HepG2 (cell line): ENCODE data around the gene FAM76A. TPM values are rescaled to one million over a fixed set of nuclear protein-coding genes. Genes with fewer than 3 reads are reported as not detected.

Source experiments
- AGO1 ChIP-seq: fragments of 200-400 bp; formaldehyde crosslinking; IDR thresholded peaks from 2 replicates; pipeline ENCODE4 v1.6.1; 2017; ENCODE audit warnings: mild to moderate bottlenecking, low read depth, low read length, moderate library complexity; ENCODE audit not compliant: poor library complexity, severe bottlenecking
- CEBPG ChIP-seq: IDR thresholded peaks from 2 replicates; pipeline ENCODE4 v1.6.1; 2016
- CEBPZ ChIP-seq: IDR thresholded peaks from 2 replicates; pipeline ENCODE4 v1.6.1; 2012; ENCODE audit warnings: low read length, improper control_type of control experiment
- CREBL2 ChIP-seq: sonication (generic); formaldehyde crosslinking; IDR thresholded peaks from 2 replicates; pipeline ENCODE4 v1.8.1; 2023; ENCODE audit warnings: missing genetic modification reagents, mild to moderate bottlenecking, borderline replicate concordance
- FOXM1 ChIP-seq: sonication (generic); formaldehyde crosslinking; IDR thresholded peaks from 2 replicates; pipeline ENCODE4 v1.5.0; 2020; ENCODE audit warnings: missing genetic modification reagents
- NBN ChIP-seq: fragments of 450-650 bp; conservative IDR thresholded peaks from 2 replicates; pipeline ENCODE4 v1.6.1; 2017
- NFYB ChIP-seq: sonication (generic); formaldehyde crosslinking; IDR thresholded peaks from 2 replicates; pipeline ENCODE4 v1.4.0; 2020; ENCODE audit warnings: missing genetic modification reagents
- PTBP1 ChIP-seq: fragments of 200-400 bp; formaldehyde crosslinking; IDR thresholded peaks from 2 replicates; pipeline ENCODE4 v1.6.1; 2018; ENCODE audit warnings: low read length, low read depth; ENCODE audit not compliant: poor library complexity, severe bottlenecking
- TAF1 ChIP-seq: sonication (generic); formaldehyde crosslinking; IDR thresholded peaks from 2 replicates; pipeline ENCODE4 v1.4.0; 2020; ENCODE audit warnings: missing genetic modification reagents
- U2AF1 ChIP-seq: fragments of 200-400 bp; formaldehyde crosslinking; optimal IDR thresholded peaks from 2 replicates; pipeline ENCODE3; 2017; ENCODE audit warnings: mild to moderate bottlenecking, low read depth, low read length
- ZFYVE20 ChIP-seq: sonication (generic); formaldehyde crosslinking; IDR thresholded peaks from 2 replicates; pipeline ENCODE4 v1.8.0; 2023; ENCODE audit warnings: low read depth, mild to moderate bottlenecking, moderate library complexity, missing genetic modification reagents, borderline replicate concordance
- ZNF326 ChIP-seq: sonication (generic); formaldehyde crosslinking; IDR thresholded peaks from 2 replicates; pipeline ENCODE4 v1.4.0; 2020; ENCODE audit warnings: missing genetic modification reagents, borderline replicate concordance
- ZNF331 ChIP-seq: sonication (generic); formaldehyde crosslinking; IDR thresholded peaks from 2 replicates; pipeline ENCODE4 v1.4.0; 2020; ENCODE audit warnings: missing genetic modification reagents
- ZNF605 ChIP-seq: sonication (generic); formaldehyde crosslinking; IDR thresholded peaks from 2 replicates; pipeline ENCODE4 v1.8.0; 2022; ENCODE audit warnings: mild to moderate bottlenecking, missing genetic modification reagents
- ZNF816 ChIP-seq: sonication (generic); formaldehyde crosslinking; IDR thresholded peaks from 2 replicates; pipeline ENCODE4 v1.8.0; 2022; ENCODE audit warnings: missing genetic modification reagents, mild to moderate bottlenecking, borderline replicate concordance
- ZNF879 ChIP-seq: sonication (generic); formaldehyde crosslinking; IDR thresholded peaks from 2 replicates; pipeline ENCODE4 v1.8.1; 2023; ENCODE audit warnings: missing genetic modification reagents
- ZSCAN29 ChIP-seq: sonication (generic); formaldehyde crosslinking; conservative IDR thresholded peaks from 2 replicates; pipeline ENCODE4 v1.4.0; 2020; ENCODE audit warnings: mild to moderate bottlenecking, missing genetic modification reagents
- polyA plus RNA-seq, 8 experiments: library from polyadenylated mRNA; depleted of rRNA in 3 of 8; stranded (reverse) in 7 of 8; unstranded in 1 of 8; fragments of >200 nt; fragmentation: Illumina TruSeq in 4 of 8; extraction: Trizol in 4 of 8; gene quantifications; 2 replicates each; pipeline versions ENCODE4 v1.2.1 to v1.2.3, GENCODE V29; 2011 to 2016; ENCODE audit warnings: low read depth in 4 of 8, missing spikeins in 1 of 8, mixed read lengths in 1 of 8; ENCODE audit not compliant: insufficient read depth in 1 of 8
- total RNA-seq, 5 experiments: library from RNA; depleted of rRNA; stranded (reverse); fragments of >200 nt; fragmentation: Illumina TruSeq; extraction: Trizol; gene quantifications; 2 replicates each; pipeline ENCODE4 v1.2.3, GENCODE V29; 2016; ENCODE audit warnings: low read depth in 1 of 5
- TF ChIP-seq, protein P1 (sequence below): sonication (generic); formaldehyde crosslinking; IDR thresholded peaks from 2 replicates; pipeline ENCODE4; 2020; ENCODE audit warnings: missing genetic modification reagents, mild to moderate bottlenecking, borderline replicate concordance
- TF ChIP-seq, protein P2 (sequence below): sonication (generic); formaldehyde crosslinking; IDR thresholded peaks from 2 replicates; pipeline ENCODE4 v1.4.0; 2020; ENCODE audit warnings: low read depth, mild to moderate bottlenecking, missing genetic modification reagents
- TF ChIP-seq, protein P3 (sequence below): IDR thresholded peaks from 2 replicates; pipeline ENCODE4 v1.6.1; 2012; ENCODE audit warnings: inconsistent platforms
- TF ChIP-seq, protein P4 (sequence below): sonication (generic); formaldehyde crosslinking; IDR thresholded peaks from 2 replicates; pipeline ENCODE4 v1.4.0; 2020; ENCODE audit warnings: missing genetic modification reagents; ENCODE audit errors: not compliant biosample characterization

FAM76A gene
- total and polyA plus RNA-seq, 2 of the 13 experiments (the other 11 are each of a cell fraction or from before 2014, with no cell fraction given): 4.2 to 15.7 TPM

GRCh38 chr1:27772932-27773825, 47.4 kb downstream of the FAM76A start, which contains the start of gene STX12 (continued):
- TF ChIP-seq, protein P1, sequence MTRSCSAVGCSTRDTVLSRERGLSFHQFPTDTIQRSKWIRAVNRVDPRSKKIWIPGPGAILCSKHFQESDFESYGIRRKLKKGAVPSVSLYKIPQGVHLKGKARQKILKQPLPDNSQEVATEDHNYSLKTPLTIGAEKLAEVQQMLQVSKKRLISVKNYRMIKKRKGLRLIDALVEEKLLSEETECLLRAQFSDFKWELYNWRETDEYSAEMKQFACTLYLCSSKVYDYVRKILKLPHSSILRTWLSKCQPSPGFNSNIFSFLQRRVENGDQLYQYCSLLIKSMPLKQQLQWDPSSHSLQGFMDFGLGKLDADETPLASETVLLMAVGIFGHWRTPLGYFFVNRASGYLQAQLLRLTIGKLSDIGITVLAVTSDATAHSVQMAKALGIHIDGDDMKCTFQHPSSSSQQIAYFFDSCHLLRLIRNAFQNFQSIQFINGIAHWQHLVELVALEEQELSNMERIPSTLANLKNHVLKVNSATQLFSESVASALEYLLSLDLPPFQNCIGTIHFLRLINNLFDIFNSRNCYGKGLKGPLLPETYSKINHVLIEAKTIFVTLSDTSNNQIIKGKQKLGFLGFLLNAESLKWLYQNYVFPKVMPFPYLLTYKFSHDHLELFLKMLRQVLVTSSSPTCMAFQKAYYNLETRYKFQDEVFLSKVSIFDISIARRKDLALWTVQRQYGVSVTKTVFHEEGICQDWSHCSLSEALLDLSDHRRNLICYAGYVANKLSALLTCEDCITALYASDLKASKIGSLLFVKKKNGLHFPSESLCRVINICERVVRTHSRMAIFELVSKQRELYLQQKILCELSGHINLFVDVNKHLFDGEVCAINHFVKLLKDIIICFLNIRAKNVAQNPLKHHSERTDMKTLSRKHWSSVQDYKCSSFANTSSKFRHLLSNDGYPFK (CRISPR knock-in tag): peak; percentile 70; the same call in 1 of the 2 replicates
- no peak for TF ChIP-seq ZSCAN29 (CRISPR knock-in tag)
- TF ChIP-seq ZFYVE20 (CRISPR knock-in tag): no peak
- no peak for TF ChIP-seq ZNF879
- peak; percentile 17; the same call in 1 of the 2 replicates for TF ChIP-seq NFYB (CRISPR knock-in tag)
- TF ChIP-seq TAF1 (CRISPR knock-in tag): peak; percentile 90
- peak; percentile 56; the same call in 1 of the 2 replicates for TF ChIP-seq ZNF331 (CRISPR knock-in tag)
- no peak for TF ChIP-seq ZNF816 (CRISPR knock-in tag)
- no peak for TF ChIP-seq FOXM1 (CRISPR knock-in tag)
- peak; percentile 45 for TF ChIP-seq AGO1
- TF ChIP-seq, protein P2, sequence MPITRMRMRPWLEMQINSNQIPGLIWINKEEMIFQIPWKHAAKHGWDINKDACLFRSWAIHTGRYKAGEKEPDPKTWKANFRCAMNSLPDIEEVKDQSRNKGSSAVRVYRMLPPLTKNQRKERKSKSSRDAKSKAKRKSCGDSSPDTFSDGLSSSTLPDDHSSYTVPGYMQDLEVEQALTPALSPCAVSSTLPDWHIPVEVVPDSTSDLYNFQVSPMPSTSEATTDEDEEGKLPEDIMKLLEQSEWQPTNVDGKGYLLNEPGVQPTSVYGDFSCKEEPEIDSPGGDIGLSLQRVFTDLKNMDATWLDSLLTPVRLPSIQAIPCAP (CRISPR knock-in tag): no peak
- TF ChIP-seq NBN: no peak
- no peak for TF ChIP-seq U2AF1
- no peak for TF ChIP-seq ZNF326 (CRISPR knock-in tag)
- peak; percentile 87 for TF ChIP-seq ZNF605 (CRISPR knock-in tag)
- TF ChIP-seq CREBL2 (CRISPR knock-in tag): no peak
- TF ChIP-seq PTBP1: no peak
- no peak for TF ChIP-seq CEBPZ
- TF ChIP-seq, protein P3, sequence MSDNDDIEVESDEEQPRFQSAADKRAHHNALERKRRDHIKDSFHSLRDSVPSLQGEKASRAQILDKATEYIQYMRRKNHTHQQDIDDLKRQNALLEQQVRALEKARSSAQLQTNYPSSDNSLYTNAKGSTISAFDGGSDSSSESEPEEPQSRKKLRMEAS: no peak; the same call in none of the 2 replicates
- 0 out of 2 replicates have a peak, but pooled peaks have one; percentile 14 for TF ChIP-seq CEBPG
- TF ChIP-seq, protein P4, sequence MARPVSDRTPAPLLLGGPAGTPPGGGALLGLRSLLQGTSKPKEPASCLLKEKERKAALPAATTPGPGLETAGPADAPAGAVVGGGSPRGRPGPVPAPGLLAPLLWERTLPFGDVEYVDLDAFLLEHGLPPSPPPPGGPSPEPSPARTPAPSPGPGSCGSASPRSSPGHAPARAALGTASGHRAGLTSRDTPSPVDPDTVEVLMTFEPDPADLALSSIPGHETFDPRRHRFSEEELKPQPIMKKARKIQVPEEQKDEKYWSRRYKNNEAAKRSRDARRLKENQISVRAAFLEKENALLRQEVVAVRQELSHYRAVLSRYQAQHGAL (CRISPR knock-in tag): no peak
